Pancreas (tissue), 10 donors: Measurements from ENCODE around the gene NAV2. TPM values are rescaled to one million over a fixed set of nuclear protein-coding genes. Genes with fewer than 3 reads are reported as not detected.

Experiments used
- ATAC-seq, 4 donors: fragments of 200-7000 bp; cut with Tn5 transposase; one replicate each; pipeline versions ENCODE4 v1.8.0 to v1.9.1; 2020; ENCODE audit warnings: mild to moderate bottlenecking in 4 of 4, moderate library complexity in 4 of 4
- DNase-seq, 6 donors: peaks; one replicate each; pipeline ENCODE4 v3.0.0-alpha.2; 2020
- FAIRE-seq: peaks from 2 replicates; lab custom pipeline; 2012; peaks lifted over from hg19 to GRCh38; lab: Jason Lieb, UNC
- H3K27ac ChIP-seq, 4 donors: fragments of 200-600 bp; sonication (generic); 1 replicate in 3 of 4; 2 replicates in 1 of 4; pipeline versions ENCODE4 v1.5.0 to v1.8.0; 2020
- H3K27me3 ChIP-seq, 4 donors: fragments of 200-600 bp; one replicate each; pipeline ENCODE4 v1.8.0; 2021
- H3K36me3 ChIP-seq, 3 donors: fragments of 200-600 bp; sonication (generic) in 1 of 3; one replicate each; pipeline versions ENCODE4 v1.5.0 to v1.8.0; 2020 to 2021
- H3K4me1 ChIP-seq, 3 donors: fragments of 200-600 bp; one replicate each; pipeline ENCODE4 v1.8.0; 2021
- H3K4me3 ChIP-seq, 4 donors: fragments of 200-600 bp; sonication (generic) in 2 of 4; one replicate each; pipeline versions ENCODE4 v1.5.0 to v1.8.0; 2020 to 2021
- H3K9me3 ChIP-seq, 4 donors: fragments of 200-600 bp; one replicate each; pipeline ENCODE4 v1.8.0; 2021
- WGBS, 2 donors: extraction: QIAGEN DNeasy Blood & Tissue Kit; methylation state at CpG; one replicate each; pipeline ENCODE4 v1.1.7; 2013; 5-methylcytosine and 5-hydroxymethylcytosine counted together
- intact Hi-C, 3 donors: fragments of 100-400 bp; cut with DNase I; formaldehyde crosslinking; loops; one replicate each; pipeline versions ENCODE4 v1.11.1 to v1.14.2; 2022
- polyA plus RNA-seq, 2 donors: library from polyadenylated mRNA; stranded (reverse); fragments of 200-250 nt; gene quantifications; one replicate each; pipeline ENCODE4 v1.2.3, GENCODE V29; 2013
- total RNA-seq, 6 donors: library from RNA; stranded (reverse); fragmentation: NEBNext Ultra II Directional in 4 of 6; extraction: Animal tissue kit (Norgen Biotek cat#: 25700) in 4 of 6; gene quantifications; one replicate each; pipeline versions ENCODE4 v1.2.1 to v1.2.4, GENCODE V29; 2021 to 2023
- TF ChIP-seq, protein P1 (sequence below), 4 donors: fragments of 200-600 bp; sonication (generic) in 3 of 4; IDR thresholded peaks; one replicate each; pipeline versions ENCODE4 v1.5.0 to v1.8.0; 2021; ENCODE audit warnings: antibody characterized with exemption in 4 of 4
- donor health status: healthy with polysubstance abuse.
- donor health status: DM: no; HTN: no; CAD: no; lungs with moderate emphysema.
- donor health status: DM: no; HTN: no; CAD: no.
- donor health status: control.
- donor health status: control.
- donor health status: Bipolar disorder and iron deficiency.
- donor health status: DM: yes; HTN: yes; CAD: no.
- donor health status: DM: no; HTN: no; CAD: no.
- donor health status: DM: no; HTN: no; CAD: no.
- donor health status: DM: yes; HTN: yes; CAD: no.

Gene NAV2
- total and polyA plus RNA-seq, 8 donors: 5.8 to 26.9 (median 16.3) TPM

GRCh38 chr11:19719960-19720359 is 7.3 kb downstream of the NAV2 start:
- no peak for DNase-seq
- ATAC-seq: no peak
- TF ChIP-seq, protein P1, sequence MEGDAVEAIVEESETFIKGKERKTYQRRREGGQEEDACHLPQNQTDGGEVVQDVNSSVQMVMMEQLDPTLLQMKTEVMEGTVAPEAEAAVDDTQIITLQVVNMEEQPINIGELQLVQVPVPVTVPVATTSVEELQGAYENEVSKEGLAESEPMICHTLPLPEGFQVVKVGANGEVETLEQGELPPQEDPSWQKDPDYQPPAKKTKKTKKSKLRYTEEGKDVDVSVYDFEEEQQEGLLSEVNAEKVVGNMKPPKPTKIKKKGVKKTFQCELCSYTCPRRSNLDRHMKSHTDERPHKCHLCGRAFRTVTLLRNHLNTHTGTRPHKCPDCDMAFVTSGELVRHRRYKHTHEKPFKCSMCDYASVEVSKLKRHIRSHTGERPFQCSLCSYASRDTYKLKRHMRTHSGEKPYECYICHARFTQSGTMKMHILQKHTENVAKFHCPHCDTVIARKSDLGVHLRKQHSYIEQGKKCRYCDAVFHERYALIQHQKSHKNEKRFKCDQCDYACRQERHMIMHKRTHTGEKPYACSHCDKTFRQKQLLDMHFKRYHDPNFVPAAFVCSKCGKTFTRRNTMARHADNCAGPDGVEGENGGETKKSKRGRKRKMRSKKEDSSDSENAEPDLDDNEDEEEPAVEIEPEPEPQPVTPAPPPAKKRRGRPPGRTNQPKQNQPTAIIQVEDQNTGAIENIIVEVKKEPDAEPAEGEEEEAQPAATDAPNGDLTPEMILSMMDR (IDR thresholded peaks at IDR 0.05): no peak
- WGBS, 2 donors: 94 to 96% methylated on average over 1 of the region's 1 CpG
- H3K27ac ChIP-seq: no peak overlapping the region
- no peaks in the 10 kb centered on the region for H3K36me3 ChIP-seq
- no peak for FAIRE-seq
- H3K9me3 ChIP-seq: no peaks in the 10 kb centered on the region
- H3K4me1 ChIP-seq: no peaks in the 10 kb centered on the region
- H3K4me3 ChIP-seq: no peak overlapping the region
- no peaks in the 10 kb centered on the region for H3K27me3 ChIP-seq
- intact Hi-C loops: no loop called here

DNA sequence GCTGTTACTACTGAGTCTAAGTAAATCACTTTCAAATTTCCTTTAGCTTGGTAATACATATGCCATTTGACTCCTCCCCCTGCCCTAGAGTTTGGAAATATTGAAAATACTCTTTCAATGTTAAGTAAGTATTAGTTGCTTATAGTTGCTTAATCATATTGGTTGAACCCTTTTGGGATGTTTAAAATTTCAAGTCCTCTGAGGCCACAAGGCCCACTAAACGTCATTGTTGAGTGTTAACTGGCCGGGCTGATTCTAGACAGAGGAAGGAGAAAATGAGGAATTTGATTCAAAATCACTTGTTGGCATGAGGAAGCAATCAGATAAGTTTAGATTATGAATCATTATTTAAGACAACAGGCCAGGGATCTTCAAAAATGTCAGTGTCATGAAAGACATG is 8.5 kb downstream of the NAV2 start:
- Histone ChIP-seq H3K27ac (no peak overlapping the region), H3K36me3 (no peaks in the 10 kb centered on the region), H3K4me1 (no peaks in the 10 kb centered on the region), H3K4me3 (no peak overlapping the region), H3K27me3 (no peaks in the 10 kb centered on the region), H3K9me3 (no peaks in the 10 kb centered on the region)
- intact Hi-C loops: no loop called here
- FAIRE-seq (no peak), DNase-seq (no peak), ATAC-seq (no peak)
- TF ChIP-seq, protein P1 (IDR thresholded peaks at IDR 0.05): no peak
- 87 to 95% methylated on average over 2 of the region's 2 CpGs for WGBS, 2 donors

- H3K4me1 ChIP-seq: no peaks in the 10 kb centered on the region
- no peaks in the 10 kb centered on the region for H3K9me3 ChIP-seq
- ATAC-seq (no peak), FAIRE-seq (no peak), DNase-seq (no peak)
- no peaks in the 10 kb centered on the region for H3K27me3 ChIP-seq
- no peak overlapping the region for H3K27ac ChIP-seq
- WGBS, 2 donors: 89 to 93% methylated on average over 5 of the region's 5 CpGs
- no peaks in the 10 kb centered on the region for H3K36me3 ChIP-seq
- no peak overlapping the region for H3K4me3 ChIP-seq
- TF ChIP-seq, protein P1 (IDR thresholded peaks at IDR 0.05): no peak
- intact Hi-C loops: no loop called here
These were observed 10.1 kb downstream of the NAV2 start for GRCh38 chr11:19722702-19723101.

GRCh38 chr11:19723572-19724342 is 11.1 kb downstream of the NAV2 start:
- H3K27ac ChIP-seq: peak overlapping the region in 1 of 4 donors; percentile 2
- peak in 2 of 6 donors; percentile 29 to 53 for DNase-seq
- no peaks in the 10 kb centered on the region for H3K9me3 ChIP-seq
- no peaks in the 10 kb centered on the region for H3K4me1 ChIP-seq
- FAIRE-seq: no peak
- intact Hi-C loops: no loop called here
- TF ChIP-seq, protein P1 (IDR thresholded peaks at IDR 0.05): no peak
- peak; percentile 40 to 78 (median 64) for ATAC-seq
- no peaks in the 10 kb centered on the region for H3K36me3 ChIP-seq
- H3K27me3 ChIP-seq: no peaks in the 10 kb centered on the region
- H3K4me3 ChIP-seq: no peak overlapping the region
- WGBS, 2 donors: 38 to 55% methylated on average over 5 of the region's 5 CpGs

GRCh38 chr11:19724765-19725164 is 12.1 kb downstream of the NAV2 start:
- intact Hi-C loops: no loop called here
- no peak overlapping the region for H3K4me3 ChIP-seq
- no peaks in the 10 kb centered on the region for H3K27me3 ChIP-seq
- WGBS, 2 donors: 90 to 91% methylated on average over 2 of the region's 2 CpGs
- ATAC-seq (no peak), FAIRE-seq (no peak), DNase-seq (no peak)
- H3K27ac ChIP-seq: no peak overlapping the region
- H3K36me3 ChIP-seq: no peaks in the 10 kb centered on the region
- no peaks in the 10 kb centered on the region for H3K9me3 ChIP-seq
- TF ChIP-seq, protein P1 (IDR thresholded peaks at IDR 0.05): no peak
- H3K4me1 ChIP-seq: no peaks in the 10 kb centered on the region
